Keratinocyte (primary cell): Measurements from ENCODE around the gene PDE8A. TPM values are rescaled to one million over a fixed set of nuclear protein-coding genes. Genes with fewer than 3 reads are reported as not detected.

Experiments used
- DNase-seq: peaks from one replicate; pipeline ENCODE4 v3.0.0-alpha.2; 2011; ENCODE audit warnings: low read depth, missing footprints, low spot score
- FAIRE-seq: peaks from 2 replicates; lab custom pipeline; 2011; peaks lifted over from hg19 to GRCh38; lab: Jason Lieb, UNC
- H2AFZ ChIP-seq: 2 replicates; pipeline ENCODE4 v1.6.0; 2012; ENCODE audit warnings: low read length, control low read depth, inconsistent platforms; ENCODE audit not compliant: control insufficient read depth
- H3K27ac ChIP-seq: 2 replicates; pipeline ENCODE4 v1.5.1; 2011; ENCODE audit warnings: low read length; ENCODE audit not compliant: control insufficient read depth, insufficient read depth
- H3K27me3 ChIP-seq: 3 replicates; pipeline ENCODE4 v1.6.0; 2011; ENCODE audit warnings: low read length; ENCODE audit not compliant: control insufficient read depth, insufficient read depth; ENCODE audit errors: extremely low read depth
- H3K36me3 ChIP-seq, 2 experiments: 2 replicates in 1 of 2; 3 replicates in 1 of 2; pipeline ENCODE4 v1.5.1; 2011; ENCODE audit warnings: low read length in 2 of 2, mild to moderate bottlenecking in 1 of 2; ENCODE audit not compliant: control insufficient read depth in 2 of 2, insufficient read depth in 2 of 2; ENCODE audit errors: extremely low read depth in 1 of 2
- H3K4me1 ChIP-seq: 3 replicates; pipeline ENCODE4 v1.5.1; 2011; ENCODE audit warnings: low read length; ENCODE audit not compliant: control insufficient read depth, insufficient read depth; ENCODE audit errors: extremely low read depth
- H3K4me2 ChIP-seq: 3 replicates; pipeline ENCODE4 v1.6.0; 2011; ENCODE audit warnings: low read depth, low read length; ENCODE audit not compliant: control insufficient read depth, insufficient read depth; ENCODE audit errors: extremely low read depth
- H3K4me3 ChIP-seq, 3 experiments: fragments of 200-600 bp in 1 of 3; sonication (generic) in 1 of 3; 2 replicates in 2 of 3; 3 replicates in 1 of 3; pipeline ENCODE4 v1.5.1; 2011 to 2016; ENCODE audit warnings: low read length in 3 of 3, mild to moderate bottlenecking in 3 of 3, control low read depth in 2 of 3, inconsistent platforms in 1 of 3, low read depth in 1 of 3, mixed read lengths in 1 of 3, mixed run types in 1 of 3, moderate library complexity in 1 of 3; ENCODE audit not compliant: control insufficient read depth in 2 of 3, insufficient read depth in 2 of 3; ENCODE audit errors: extremely low read depth in 1 of 3
- H3K79me2 ChIP-seq: 2 replicates; pipeline ENCODE4 v1.6.0; 2012; ENCODE audit warnings: low read length; ENCODE audit not compliant: control insufficient read depth, insufficient read depth
- H3K9ac ChIP-seq: 3 replicates; pipeline ENCODE4 v1.6.0; 2011; ENCODE audit warnings: low read length; ENCODE audit not compliant: control insufficient read depth, insufficient read depth; ENCODE audit errors: extremely low read depth
- H3K9me1 ChIP-seq: 3 replicates; pipeline ENCODE4 v1.6.0; 2011; ENCODE audit warnings: low read length; ENCODE audit not compliant: control insufficient read depth, insufficient read depth; ENCODE audit errors: extremely low read depth
- H3K9me3 ChIP-seq: 2 replicates; pipeline ENCODE4 v1.5.1; 2012; ENCODE audit warnings: low read depth, low read length; ENCODE audit not compliant: control insufficient read depth
- H4K20me1 ChIP-seq: 3 replicates; pipeline ENCODE4 v1.6.0; 2011; ENCODE audit warnings: low read length; ENCODE audit not compliant: control insufficient read depth, insufficient read depth; ENCODE audit errors: extremely low read depth
- CTCF ChIP-seq, 3 experiments: IDR thresholded peaks in 1 of 3; conservative IDR thresholded peaks in 1 of 3; optimal IDR thresholded peaks in 1 of 3; 2 replicates in 2 of 3; 3 replicates in 1 of 3; pipeline versions ENCODE3 to v1.5.1; 2011; ENCODE audit warnings: low read length in 3 of 3, mild to moderate bottlenecking in 3 of 3, moderate library complexity in 2 of 3, control low read depth in 1 of 3, inconsistent platforms in 1 of 3; ENCODE audit not compliant: insufficient read depth in 2 of 3; ENCODE audit errors: extremely low read depth in 1 of 3
- EZH2 ChIP-seq: IDR thresholded peaks from one replicate; pipeline ENCODE4 v1.6.1; 2012; ENCODE audit warnings: inconsistent platforms, mild to moderate bottlenecking, low read length, moderate library complexity
- dilution Hi-C: fragments of 300-500 bp; cut with MboI; formaldehyde crosslinking; loops from one replicate; pipeline ENCODE4 v1.7.0; 2020; ENCODE audit warnings: low sequenced_read_pairs; ENCODE audit not compliant: extremely low pct_ligation_motif_present
- polyA plus RNA-seq, 5 experiments: library from polyadenylated mRNA; depleted of rRNA in 3 of 5; stranded (reverse) in 3 of 5; stranded (forward) in 1 of 5; unstranded in 1 of 5; fragments of >200 nt; gene quantifications; 1 replicate in 1 of 5; 2 replicates in 3 of 5; 3 replicates in 1 of 5; pipeline versions ENCODE4 v1.2.1 to v1.2.3, GENCODE V29; 2011 to 2012; ENCODE audit warnings: missing spikeins in 2 of 5, low read depth in 1 of 5, low replicate concordance in 1 of 5

The PDE8A gene
- polyA plus RNA-seq, 1 donor (not counting 4 experiments of a cell fraction or from before 2014, with no cell fraction given): 24.1 TPM

GRCh38 chr15:85064710-85065109, 83.1 kb downstream of the PDE8A start:
- no peak for DNase-seq
- H3K4me2 ChIP-seq: no peak overlapping the region
- H3K4me1 ChIP-seq: no peaks in the 10 kb centered on the region
- H3K9me3 ChIP-seq: no peaks in the 10 kb centered on the region
- no peak overlapping the region for H2AFZ ChIP-seq
- FAIRE-seq: no peak
- peaks cover 0 to 2% of the 10 kb centered on the region in 2 experiments for H3K36me3 ChIP-seq
- H3K9ac ChIP-seq: no peak overlapping the region
- H3K27me3 ChIP-seq: no peaks in the 10 kb centered on the region
- H3K27ac ChIP-seq: no peak overlapping the region
- no peaks in the 10 kb centered on the region for H4K20me1 ChIP-seq
- TF ChIP-seq EZH2: no peak
- no peak for TF ChIP-seq CTCF (optimal IDR thresholded peaks at IDR 0.05 in 1 of 3, IDR thresholded peaks at IDR 0.05 in 1 of 3, conservative IDR thresholded peaks at IDR 0.05 in 1 of 3; ENCODE audit: extremely low read depth in 1 of 3, insufficient read depth in 2 of 3, low read length in 3 of 3)
- no peaks in the 10 kb centered on the region for H3K9me1 ChIP-seq
- dilution Hi-C loops: no loop called here
- no peak overlapping the region for H3K4me3 ChIP-seq
- H3K79me2 ChIP-seq: peaks cover 1% of the 10 kb centered on the region

- FAIRE-seq: no peak
- Histone ChIP-seq H3K27ac (no peak overlapping the region), H4K20me1 (no peaks in the 10 kb centered on the region), H2AFZ (no peak overlapping the region), H3K4me2 (no peak overlapping the region), H3K9ac (no peak overlapping the region), H3K9me3 (no peaks in the 10 kb centered on the region), H3K9me1 (no peaks in the 10 kb centered on the region), H3K4me1 (no peaks in the 10 kb centered on the region), H3K4me3 (no peak overlapping the region), H3K36me3 (peaks cover 0 to 6% of the 10 kb centered on the region in 2 experiments), H3K79me2 (no peaks in the 10 kb centered on the region), H3K27me3 (no peaks in the 10 kb centered on the region)
- TF ChIP-seq EZH2: no peak
- TF ChIP-seq CTCF (optimal IDR thresholded peaks at IDR 0.05 in 1 of 3, IDR thresholded peaks at IDR 0.05 in 1 of 3, conservative IDR thresholded peaks at IDR 0.05 in 1 of 3; ENCODE audit: extremely low read depth in 1 of 3, insufficient read depth in 2 of 3, low read length in 3 of 3): no peak
- no peak for DNase-seq
- dilution Hi-C loops: no loop called here
Observed at GRCh38 chr15:85071061-85071460, 89.4 kb downstream of the PDE8A start.
